HG03060 (cell line): ENCODE data around the gene USP49.

Experiments used
- ATAC-seq: cut with Tn5 transposase; IDR thresholded peaks from one replicate; pipeline ENCODE4 v1.9.1; 2021; ENCODE audit warnings: low read depth, moderate number of reproducible peaks; ENCODE audit not compliant: unreplicated experiment

The USP49 gene

DNA sequence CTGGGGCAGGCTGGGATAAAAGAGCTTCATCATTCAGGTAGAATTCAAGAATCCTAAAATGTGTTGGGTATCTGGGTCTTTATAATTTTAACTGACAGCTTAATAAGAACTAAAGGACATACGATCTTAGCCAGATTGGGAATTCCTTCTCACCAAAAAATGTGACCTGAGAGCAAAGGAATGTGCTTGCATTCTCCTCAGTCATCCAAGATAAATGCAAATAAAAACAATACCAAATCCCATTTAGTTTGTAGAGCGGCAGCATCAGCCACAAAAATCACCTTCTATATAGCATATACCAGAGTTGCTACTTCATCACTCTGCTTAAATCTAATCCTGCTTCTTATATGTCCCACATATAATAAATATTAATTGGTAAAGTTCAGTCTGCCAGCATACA, 16.9 kb downstream of the USP49 start:
- ATAC-seq, result no peak

DNA sequence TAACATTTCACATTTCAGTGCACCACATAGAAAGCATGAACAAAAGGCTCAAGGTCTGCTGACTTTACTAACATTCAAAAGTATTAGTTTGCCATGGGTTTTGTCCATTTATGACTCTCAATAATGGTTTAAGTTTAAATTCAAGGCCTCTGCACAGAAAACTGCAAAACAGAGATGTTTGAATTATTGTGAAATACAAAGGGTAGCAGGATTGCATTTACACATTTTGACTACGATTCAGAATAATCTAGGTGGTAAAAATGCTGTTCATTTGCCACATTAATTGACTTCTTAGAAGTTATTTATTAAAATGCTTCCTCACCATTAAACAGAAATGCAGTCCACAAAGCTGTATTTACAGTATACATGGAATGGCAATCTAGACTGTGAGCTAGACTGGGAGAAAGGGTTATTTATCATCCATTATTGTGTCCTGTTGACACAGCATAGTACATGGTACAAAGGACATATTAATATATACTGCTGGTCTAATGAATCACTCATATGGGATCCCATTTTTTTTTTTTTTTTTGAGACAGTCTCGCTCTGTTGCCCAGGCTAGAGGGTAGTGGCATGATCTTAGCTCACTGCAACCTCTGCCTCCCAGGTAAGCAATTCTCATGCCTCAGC, 18.0 kb downstream of the USP49 start:
- no peak for ATAC-seq

- ATAC-seq, result no peak
Measured at GRCh38 chr6:41874741-41875140, 20.4 kb downstream of the USP49 start.

GRCh38 chr6:41872147-41872546, 23.0 kb downstream of the USP49 start:
- ATAC-seq, result no peak

DNA sequence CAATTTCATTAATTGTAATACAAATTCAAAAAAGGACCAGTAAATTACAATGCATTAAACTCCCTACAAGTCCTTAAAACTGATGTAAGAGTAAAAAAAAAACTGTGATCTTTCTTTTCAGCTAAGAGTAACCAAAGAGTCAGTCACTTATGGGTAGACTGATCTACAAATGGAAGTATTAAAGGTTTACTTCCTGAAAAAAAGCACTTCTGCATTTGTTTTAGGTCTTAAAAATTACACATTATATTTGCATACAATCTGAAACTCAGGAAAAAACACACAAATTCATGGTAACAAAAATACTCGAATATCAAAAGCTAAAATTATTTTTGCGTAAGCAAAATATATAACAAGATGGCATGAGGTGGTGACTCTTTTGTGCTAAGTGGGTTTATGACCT, 23.5 kb downstream of the USP49 start:
- no peak for ATAC-seq

DNA sequence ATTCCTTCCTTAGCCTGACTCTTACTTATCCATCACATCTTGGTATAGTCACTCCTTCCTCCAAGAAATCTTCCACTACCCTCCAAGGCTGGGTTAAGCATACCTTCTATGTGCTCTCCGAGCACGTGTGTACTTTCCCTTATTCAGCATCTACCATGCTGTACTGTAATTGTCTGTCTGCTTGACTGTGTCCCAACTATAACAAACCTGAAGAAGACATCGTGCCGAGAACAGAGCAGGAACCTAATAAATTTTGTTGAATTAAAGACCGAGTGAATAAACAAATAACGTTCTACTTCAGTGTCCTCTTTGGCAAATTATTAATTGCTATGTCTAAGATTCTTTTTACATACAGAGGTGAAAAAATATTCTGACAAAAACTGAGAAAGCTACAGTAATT, 35.8 kb downstream of the USP49 start:
- ATAC-seq, result no peak

DNA sequence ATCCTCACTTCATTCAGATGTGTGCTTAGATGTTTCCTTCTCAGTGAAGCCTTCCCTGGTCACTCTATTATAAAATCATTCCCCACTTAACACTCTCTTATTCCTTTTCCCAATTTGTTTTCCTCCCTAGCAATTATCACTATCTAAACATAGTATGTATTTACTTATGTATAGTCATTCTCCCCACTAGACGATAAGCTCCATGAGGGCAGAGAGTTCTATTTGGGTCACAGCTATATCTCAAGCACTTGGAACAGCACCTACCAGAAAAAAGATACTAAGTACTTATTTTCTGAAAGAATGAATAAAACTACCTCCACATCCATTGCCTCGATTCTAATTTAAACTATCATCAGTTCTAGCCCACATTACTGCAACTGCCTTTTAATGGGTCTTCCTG, 36.5 kb downstream of the USP49 start:
- no peak for ATAC-seq

DNA sequence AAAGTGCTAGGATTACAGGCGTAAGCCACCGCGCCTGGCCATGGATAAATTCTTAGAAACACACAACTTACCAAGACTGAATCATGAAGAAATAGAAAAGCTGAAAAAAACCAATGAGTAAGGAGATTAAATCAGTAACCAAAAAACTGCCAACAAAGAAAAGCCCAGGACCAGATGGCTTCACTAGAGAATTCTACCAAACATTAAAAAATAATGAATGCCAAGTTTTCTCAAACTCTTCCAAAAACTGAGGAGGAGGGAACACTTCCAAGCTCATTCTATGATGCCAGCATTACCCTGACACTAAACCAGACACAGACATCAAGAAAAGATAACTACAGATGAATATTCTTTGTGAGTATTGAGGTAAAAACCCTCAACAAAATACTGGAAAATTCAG, 44.3 kb downstream of the USP49 start:
- ATAC-seq, result no peak

DNA sequence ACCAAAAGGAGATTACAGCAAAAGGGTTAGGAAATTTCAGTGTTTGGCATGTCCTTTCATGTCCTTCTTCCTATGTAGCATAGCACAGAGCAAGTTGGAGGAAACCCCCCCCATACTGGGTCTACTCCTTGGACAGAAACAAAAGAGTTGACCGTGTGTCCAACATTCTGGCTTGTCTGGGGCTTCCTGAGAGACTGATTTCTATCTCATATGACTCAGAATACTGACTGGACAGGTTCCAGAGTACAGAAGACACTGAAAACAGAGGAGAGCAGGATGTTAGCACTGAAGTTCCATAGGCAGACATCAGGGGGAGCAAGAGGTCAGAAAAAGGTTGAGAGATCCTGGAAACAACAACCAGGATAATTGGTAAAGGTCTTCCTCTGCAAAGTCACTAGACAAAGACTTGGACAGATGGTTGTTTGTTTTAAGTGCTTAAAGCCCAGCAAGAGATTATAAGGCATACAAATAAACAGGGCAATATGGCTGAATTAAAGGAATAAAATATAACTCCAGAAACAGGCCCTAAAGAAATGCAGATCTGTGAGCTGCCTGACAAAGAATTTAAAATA, 48.4 kb downstream of the USP49 start:
- no peak for ATAC-seq

DNA sequence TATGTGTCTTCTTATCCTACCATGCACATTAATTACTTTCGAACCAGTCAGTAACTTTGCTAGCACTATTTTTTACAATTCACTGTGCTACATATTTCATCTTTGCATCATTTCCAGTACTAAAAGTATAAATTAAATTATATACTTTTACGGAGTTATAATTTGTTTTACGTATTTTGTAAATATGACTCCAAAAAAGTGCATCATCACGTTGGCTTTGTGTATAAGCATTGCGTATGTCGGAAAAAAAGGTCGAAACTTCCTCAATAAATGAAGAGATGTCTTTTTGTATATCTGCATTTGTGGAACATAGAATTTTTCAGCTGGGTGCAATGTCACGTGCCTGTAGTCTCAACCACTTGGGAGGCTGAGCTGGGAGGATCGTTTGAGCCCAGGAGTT, 52.0 kb downstream of the USP49 start:
- ATAC-seq, result no peak

GRCh38 chr6:41840326-41840725, 54.8 kb downstream of the USP49 start:
- no peak for ATAC-seq

- ATAC-seq, result no peak
Measured at GRCh38 chr6:41836660-41837052, 58.5 kb downstream of the USP49 start.

DNA sequence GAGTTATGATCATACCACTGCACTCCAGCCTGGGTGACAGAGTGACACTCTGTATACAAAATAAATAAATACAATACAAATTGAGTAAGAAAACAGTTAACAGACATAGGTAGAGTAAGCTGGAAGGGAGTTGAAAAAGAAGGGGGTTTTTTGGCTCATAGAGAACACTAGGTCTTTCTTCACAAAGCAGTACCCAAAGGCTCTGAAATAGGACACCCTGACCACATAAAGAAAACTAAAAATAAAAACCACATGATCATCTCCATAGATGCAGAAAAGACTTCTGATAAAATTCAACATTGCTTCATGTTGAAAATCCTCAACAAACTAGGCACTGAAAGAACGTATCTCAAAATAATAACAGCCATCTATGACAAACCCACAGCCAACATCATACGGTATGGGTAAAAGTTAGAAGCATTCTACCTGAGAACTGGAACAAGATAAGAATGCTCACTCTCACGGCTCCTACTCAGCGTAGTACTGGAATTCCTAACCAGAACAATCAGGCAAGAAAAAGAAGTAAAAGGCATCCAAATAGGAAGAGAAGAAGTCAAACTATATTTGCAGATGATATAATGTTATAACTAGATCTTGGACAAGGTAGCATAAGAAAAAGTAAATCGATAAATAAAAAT, 59.0 kb downstream of the USP49 start:
- ATAC-seq, result no peak

DNA sequence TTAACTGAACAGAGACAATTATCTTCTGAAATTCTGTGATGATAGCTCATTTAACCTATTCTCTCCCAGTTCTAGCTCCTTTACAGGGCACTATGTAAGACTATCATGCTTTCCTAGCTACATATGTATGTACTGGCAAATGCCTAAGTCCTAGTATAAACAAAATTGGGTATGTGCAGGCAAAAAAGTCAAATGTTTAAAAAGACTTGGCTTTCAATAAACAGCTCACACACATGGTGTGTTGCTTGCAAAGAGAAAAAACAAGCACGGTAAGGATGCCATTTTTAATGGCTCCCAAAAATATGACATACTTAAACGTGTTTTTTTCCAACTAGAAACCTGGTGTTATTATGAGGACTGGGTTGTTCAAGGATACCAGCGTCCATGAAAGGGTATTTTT, 62.9 kb downstream of the USP49 start:
- ATAC-seq, result no peak

- no peak for ATAC-seq
Measured at GRCh38 chr6:41826343-41827022, 68.7 kb downstream of the USP49 start.

DNA sequence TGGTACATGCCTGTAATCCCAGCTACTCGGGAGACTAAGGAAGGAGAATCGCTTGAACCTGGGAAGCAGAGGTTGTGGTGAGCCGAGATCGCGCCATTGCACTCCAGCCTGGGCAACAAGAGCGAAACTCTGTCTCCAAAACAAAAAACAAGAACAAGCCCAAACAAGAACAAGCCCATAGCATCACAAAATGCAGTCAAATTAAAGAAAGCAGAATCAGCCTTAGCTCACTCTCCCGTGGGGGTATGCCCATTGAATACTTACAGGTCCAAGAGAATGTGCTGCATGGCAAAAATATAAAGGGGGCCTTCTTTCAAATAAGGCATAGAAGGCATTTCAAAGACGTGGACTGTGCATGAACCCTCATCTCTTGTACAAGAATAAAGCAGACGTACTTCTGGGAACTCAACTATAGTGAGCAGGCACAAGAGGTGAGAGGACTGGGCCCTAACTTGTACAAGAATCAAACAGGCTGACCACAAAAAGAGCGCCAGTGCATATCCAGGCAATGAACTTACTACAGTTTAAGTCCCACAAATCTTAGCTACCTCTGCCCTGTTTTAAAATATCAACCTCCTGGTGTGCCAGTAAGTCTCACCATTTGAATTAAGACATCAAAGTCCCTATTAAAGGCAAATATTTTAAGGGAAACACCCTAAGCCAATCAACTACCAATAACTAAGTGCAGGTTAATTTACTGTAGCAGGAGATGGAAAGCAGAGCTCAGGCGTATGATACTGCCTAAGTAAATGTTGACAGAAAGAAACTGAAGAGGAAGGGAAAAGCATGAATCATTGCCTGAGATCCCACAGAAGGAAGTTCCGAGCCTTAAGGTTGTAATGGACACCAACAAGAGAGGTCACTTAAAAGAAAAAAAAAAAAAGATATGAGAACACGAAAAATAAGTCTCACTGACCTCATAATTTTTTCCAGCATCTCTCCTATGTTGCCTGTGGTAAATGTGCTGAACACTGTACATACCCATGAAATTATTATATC, 70.3 kb downstream of the USP49 start:
- no peak for ATAC-seq

- ATAC-seq, result no peak
Measured at GRCh38 chr6:41823178-41823577, 72.0 kb downstream of the USP49 start.

- ATAC-seq, result no peak
Measured at GRCh38 chr6:41822021-41822420, 73.2 kb downstream of the USP49 start.

- no peak for ATAC-seq
Measured at GRCh38 chr6:41821266-41821665, 73.9 kb downstream of the USP49 start.

DNA sequence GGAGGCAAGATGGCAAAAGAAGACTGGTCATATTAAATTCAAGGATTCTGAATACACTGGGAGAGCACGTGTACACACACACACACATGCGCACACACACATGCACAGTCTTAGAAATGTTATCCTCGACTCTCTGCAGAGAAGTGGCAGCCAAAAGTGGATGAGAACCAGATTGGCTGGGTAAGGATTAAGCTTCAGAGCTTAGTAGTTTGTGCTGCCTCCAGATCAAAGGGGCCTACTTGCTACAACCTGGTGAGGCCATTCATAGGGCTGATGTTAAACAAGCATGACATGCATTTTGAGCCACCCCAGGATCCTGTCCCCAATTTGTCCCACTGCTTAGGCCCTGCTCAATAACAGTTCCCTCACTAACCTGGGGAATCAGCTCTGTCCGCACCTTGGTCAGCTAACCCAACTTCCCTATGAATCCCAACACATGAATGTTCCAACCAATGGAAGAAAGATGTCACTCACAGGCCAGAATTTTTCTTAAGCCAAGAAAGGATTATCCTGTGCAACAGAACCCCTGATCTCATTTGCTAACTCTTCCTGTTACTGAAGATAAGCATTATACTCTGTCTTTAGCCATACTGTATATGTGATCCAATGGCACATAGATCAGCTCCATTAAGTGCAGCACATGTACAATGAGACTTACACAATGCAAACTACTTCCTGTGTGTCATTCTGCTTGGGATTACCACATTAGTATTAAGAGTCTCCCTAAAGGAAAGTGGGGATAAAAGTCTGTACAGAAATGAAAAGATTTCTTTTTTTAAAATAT, 76.7 kb downstream of the USP49 start:
- no peak for ATAC-seq
